Uterus (tissue), 4 donors: ENCODE data around the gene IFIT2. TPM values are rescaled to one million over a fixed set of nuclear protein-coding genes. Genes with fewer than 3 reads are reported as not detected.

Experiments used
- DNase-seq, 2 donors: peaks; one replicate each; pipeline ENCODE4 v3.0.0-alpha.2; 2019 to 2020
- H3K27ac ChIP-seq, 2 donors: fragments of 200-600 bp; sonication (generic); 1 replicate in 1 of 2; 2 replicates in 1 of 2; pipeline ENCODE4 v1.5.1; 2016 to 2018
- H3K27me3 ChIP-seq, 2 donors: fragments of 200-600 bp; sonication (generic); one replicate each; pipeline ENCODE4 v1.5.1; 2018 to 2019; ENCODE audit warnings: control low read depth in 1 of 2
- H3K36me3 ChIP-seq, 2 donors: fragments of 200-600 bp; sonication (generic); one replicate each; pipeline ENCODE4 v1.5.1; 2019; ENCODE audit warnings: control low read depth in 1 of 2
- H3K4me1 ChIP-seq, 2 donors: fragments of 200-600 bp; sonication (generic); one replicate each; pipeline ENCODE4 v1.5.1; 2018 to 2019; ENCODE audit warnings: control low read depth in 1 of 2
- H3K4me3 ChIP-seq, 2 donors: fragments of 200-600 bp; sonication (generic); 1 replicate in 1 of 2; 2 replicates in 1 of 2; pipeline ENCODE4 v1.5.1; 2018 to 2019; ENCODE audit warnings: mild to moderate bottlenecking in 1 of 2
- H3K9me3 ChIP-seq, 2 donors: fragments of 200-600 bp; sonication (generic); one replicate each; pipeline ENCODE4 v1.5.1; 2019; ENCODE audit warnings: control low read depth in 1 of 2
- CTCF ChIP-seq, 4 experiments: fragments of 200-600 bp in 2 of 4; fragments of 450-650 bp in 2 of 4; sonication (generic) in 2 of 4; IDR thresholded peaks; one replicate each; pipeline ENCODE4 v1.5.1; 2016 to 2019; ENCODE audit warnings: antibody characterized with exemption in 4 of 4, mild to moderate bottlenecking in 2 of 4, moderate library complexity in 1 of 4
- POLR2A ChIP-seq, 2 donors: fragments of 450-650 bp; IDR thresholded peaks; one replicate each; pipeline ENCODE4 v1.6.1; 2016; ENCODE audit warnings: antibody characterized with exemption in 2 of 2, mild to moderate bottlenecking in 1 of 2, moderate library complexity in 1 of 2
- intact Hi-C: fragments of 100-400 bp; cut with DNase I; formaldehyde crosslinking; loops from one replicate; pipeline ENCODE4 v1.15.1; 2023; ENCODE audit warnings: low total_unique reads
- total RNA-seq, 4 donors: library from RNA; depleted of rRNA in 3 of 4; stranded (reverse); fragments of >200 nt in 3 of 4; gene quantifications; one replicate each; pipeline versions ENCODE4 v1.1.0 to v1.2.4, GENCODE V29; 2014 to 2023
- donor health status: DM: yes; HTN: yes; CAD: no.

IFIT2 gene
- total RNA-seq, 4 donors from 2014 or later, result 1.5 to 17.7 (median 6.1) TPM

DNA sequence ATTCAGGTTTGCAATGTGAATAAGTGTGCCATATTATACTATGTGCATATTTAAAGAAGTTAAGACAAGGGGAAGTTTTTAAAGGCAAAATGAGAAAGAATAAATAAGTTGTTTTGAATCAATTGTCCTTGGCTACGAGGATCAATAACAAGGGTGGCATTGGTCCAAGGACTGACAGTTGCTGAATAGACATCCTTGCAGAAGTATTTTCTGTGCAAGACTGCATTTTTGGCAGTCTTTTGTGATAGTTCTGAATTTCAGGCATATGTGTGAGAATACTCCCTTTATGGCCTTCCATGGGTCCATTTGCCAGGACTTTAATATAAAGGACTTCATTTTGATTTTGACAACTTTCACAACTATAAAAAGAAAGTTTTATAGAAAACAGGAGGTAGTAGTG lies 44.9 kb upstream of the IFIT2 start:
- intact Hi-C loops, result no loop called here

DNA sequence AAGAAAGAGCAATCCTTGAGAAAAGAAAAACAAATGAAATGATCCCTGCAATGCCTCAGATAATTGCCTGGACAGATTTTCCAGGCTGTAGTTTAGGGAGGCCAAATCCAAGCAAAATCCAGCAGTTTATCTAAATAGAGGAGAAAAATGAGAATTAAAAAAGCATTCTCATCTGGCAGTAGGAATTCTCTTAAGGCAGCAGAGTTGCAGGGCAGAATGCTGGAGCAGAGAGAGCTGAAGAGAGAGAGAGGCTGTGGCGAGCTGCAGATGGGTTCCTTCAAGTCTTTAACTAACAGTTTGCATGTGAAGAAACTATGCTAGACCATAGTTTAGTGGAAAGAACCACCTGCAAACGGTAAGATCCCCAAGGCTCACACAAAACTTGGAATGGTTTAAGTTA lies 44.3 kb upstream of the IFIT2 start:
- DNase-seq, result no peak
- no peak for TF ChIP-seq CTCF (IDR thresholded peaks at IDR 0.05)
- H3K4me3 ChIP-seq, result no peak overlapping the region
- intact Hi-C loops, result no loop called here
- no peaks in the 10 kb centered on the region for H3K27me3 ChIP-seq
- H3K9me3 ChIP-seq, result no peaks in the 10 kb centered on the region
- H3K36me3 ChIP-seq, result no peaks in the 10 kb centered on the region
- H3K27ac ChIP-seq, result no peak overlapping the region
- no peaks in the 10 kb centered on the region for H3K4me1 ChIP-seq

More for the DNA sequence above, 44.9 kb upstream of the IFIT2 start:
- H3K4me3 ChIP-seq, result no peak overlapping the region
- no peak for TF ChIP-seq CTCF (IDR thresholded peaks at IDR 0.05)
- TF ChIP-seq POLR2A (IDR thresholded peaks at IDR 0.05), result no peak
- H3K9me3 ChIP-seq, result no peaks in the 10 kb centered on the region
- no peaks in the 10 kb centered on the region for H3K36me3 ChIP-seq
- no peaks in the 10 kb centered on the region for H3K27me3 ChIP-seq
- no peak for DNase-seq
- H3K4me1 ChIP-seq, result no peaks in the 10 kb centered on the region
- H3K27ac ChIP-seq, result no peak overlapping the region

DNA sequence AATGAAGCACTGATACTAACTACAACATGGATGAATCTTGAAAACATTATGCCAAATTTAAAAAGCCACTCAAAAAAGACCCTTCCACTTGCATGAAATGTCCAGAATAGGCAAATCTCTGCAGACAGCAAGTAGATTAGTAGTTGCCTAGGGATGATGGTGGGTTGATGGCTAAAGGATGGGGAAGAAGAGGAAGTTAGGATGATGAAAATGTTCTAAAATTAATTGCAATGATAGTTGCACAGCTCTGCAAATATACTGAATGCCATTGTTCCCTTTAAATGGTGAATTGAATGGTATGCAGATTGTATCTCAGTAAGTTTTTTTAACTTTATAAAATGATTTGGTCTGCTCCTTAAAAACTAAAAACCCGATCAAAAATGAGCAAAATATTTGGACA lies 43.0 kb upstream of the IFIT2 start:
- no peak for TF ChIP-seq CTCF (IDR thresholded peaks at IDR 0.05)
- no peak for TF ChIP-seq POLR2A (IDR thresholded peaks at IDR 0.05)
- Histone ChIP-seq H3K4me3 (no peak overlapping the region), H3K36me3 (no peaks in the 10 kb centered on the region), H3K27ac (no peak overlapping the region), H3K4me1 (no peaks in the 10 kb centered on the region), H3K9me3 (no peaks in the 10 kb centered on the region), H3K27me3 (no peaks in the 10 kb centered on the region)
- intact Hi-C loops, result no loop called here
- no peak for DNase-seq

GRCh38 chr10:89262086-89263051 lies 39.5 kb upstream of the IFIT2 start:
- Histone ChIP-seq H3K4me3 (no peak overlapping the region), H3K9me3 (no peaks in the 10 kb centered on the region), H3K27me3 (no peaks in the 10 kb centered on the region), H3K4me1 (no peaks in the 10 kb centered on the region), H3K27ac (peak overlapping the region; percentile 58 to 70), H3K36me3 (no peaks in the 10 kb centered on the region)
- TF ChIP-seq POLR2A (IDR thresholded peaks at IDR 0.05) (no peak), CTCF (IDR thresholded peaks at IDR 0.05) (no peak)
- intact Hi-C loops, result no loop called here
- no peak for DNase-seq

- peak overlapping the region; percentile 58 to 70 for H3K27ac ChIP-seq
- no peaks in the 10 kb centered on the region for H3K4me1 ChIP-seq
- H3K36me3 ChIP-seq, result no peaks in the 10 kb centered on the region
- no peaks in the 10 kb centered on the region for H3K27me3 ChIP-seq
- H3K9me3 ChIP-seq, result no peaks in the 10 kb centered on the region
- DNase-seq, result no peak
- TF ChIP-seq CTCF (IDR thresholded peaks at IDR 0.05), result no peak
- no peak for TF ChIP-seq POLR2A (IDR thresholded peaks at IDR 0.05)
- no peak overlapping the region for H3K4me3 ChIP-seq
- intact Hi-C loops, result no loop called here
These were observed 38.8 kb upstream of the IFIT2 start for GRCh38 chr10:89263091-89263490.
